AG09319 (cell line): ENCODE data around the gene ACVRL1.

Experiments used
- DNase-seq: peaks from one replicate; pipeline ENCODE4 v3.0.0-alpha.2; 2010; ENCODE audit warnings: low read depth; ENCODE audit errors: extremely low read depth
- CTCF ChIP-seq: IDR thresholded peaks from 2 replicates; pipeline ENCODE4 v1.5.1; 2011; ENCODE audit warnings: low read depth, mild to moderate bottlenecking, inconsistent platforms, low read length, moderate library complexity

The ACVRL1 gene

GRCh38 chr12:51914034-51914923 is 7.0 kb downstream of the ACVRL1 start:
- DNase-seq: no peak
- TF ChIP-seq CTCF: no peak

GRCh38 chr12:51915003-51915625 is 7.8 kb downstream of the ACVRL1 start:
- TF ChIP-seq CTCF: no peak
- DNase-seq: no peak

- no peak for TF ChIP-seq CTCF
- no peak for DNase-seq
Observed at GRCh38 chr12:51915951-51916350, 8.6 kb downstream of the ACVRL1 start.

- no peak for DNase-seq
- no peak for TF ChIP-seq CTCF
Observed at GRCh38 chr12:51917041-51917590, 9.8 kb downstream of the ACVRL1 start.

- no peak for DNase-seq
Observed at GRCh38 chr12:51917746-51918453, 10.6 kb downstream of the ACVRL1 start.

GRCh38 chr12:51920046-51920445 is 12.7 kb downstream of the ACVRL1 start:
- no peak for DNase-seq
- TF ChIP-seq CTCF: no peak

More at GRCh38 chr12:51917746-51918453, 10.6 kb downstream of the ACVRL1 start:
- no peak for TF ChIP-seq CTCF
